Large intestine (tissue), 3 donors: Measurements from ENCODE around the gene MAD2L1. TPM values are rescaled to one million over a fixed set of nuclear protein-coding genes. Genes with fewer than 3 reads are reported as not detected.

Source experiments
- DNase-seq, 2 donors: peaks; one replicate each; pipeline versions ENCODE4 v3.0.0 to v3.0.0-alpha.2; 2013
- H3K27ac ChIP-seq: one replicate; pipeline ENCODE4 v1.5.1; 2013; ENCODE audit warnings: low read length
- H3K27me3 ChIP-seq: 2 replicates; pipeline ENCODE4 v1.6.1; 2013; ENCODE audit warnings: low read length; ENCODE audit not compliant: control insufficient read depth, insufficient read depth
- H3K36me3 ChIP-seq: 2 replicates; pipeline ENCODE4 v1.6.1; 2013; ENCODE audit warnings: low read length; ENCODE audit not compliant: control insufficient read depth, insufficient read depth
- H3K4me1 ChIP-seq: one replicate; pipeline ENCODE4 v1.6.1; 2013; ENCODE audit warnings: low read length; ENCODE audit not compliant: control insufficient read depth, insufficient read depth
- H3K4me3 ChIP-seq: one replicate; pipeline ENCODE4 v1.5.1; 2013; ENCODE audit warnings: low read length
- H3K9me3 ChIP-seq: one replicate; pipeline ENCODE4 v1.6.1; 2013; ENCODE audit warnings: mild to moderate bottlenecking, low read depth, low read length, moderate library complexity; ENCODE audit not compliant: control insufficient read depth
- WGBS: methylation state at CpG from one replicate; pipeline ENCODE4 v1.1.5; 2013; ENCODE audit warnings: low lambda C conversion rate; ENCODE audit not compliant: insufficient coverage; 5-methylcytosine and 5-hydroxymethylcytosine counted together
- polyA plus RNA-seq: library from polyadenylated mRNA; unstranded; fragments of 120-200 nt; gene quantifications from one replicate; pipeline ENCODE4 v1.2.1, GENCODE V29; 2013

Gene MAD2L1
- polyA plus RNA-seq, 1 donor = 28.7 TPM

DNA sequence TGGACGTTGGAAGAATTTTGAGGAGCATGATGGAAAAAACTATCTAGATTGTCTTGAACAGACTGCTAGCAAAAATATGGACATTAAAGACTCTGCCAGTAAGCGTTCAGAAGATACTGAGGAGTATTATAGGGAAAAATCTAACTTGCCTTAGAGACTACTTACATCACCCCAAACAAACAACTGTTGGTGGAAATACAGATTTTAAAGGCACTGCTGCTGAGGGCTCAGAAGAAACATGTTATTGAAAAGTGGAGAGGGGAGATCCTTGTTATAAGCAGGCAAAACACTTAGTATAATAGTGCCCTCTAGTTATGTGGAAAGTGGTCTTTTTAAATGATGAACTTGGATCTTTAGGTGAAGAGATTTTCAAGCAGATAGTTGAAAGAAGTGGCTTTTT lies 29.2 kb downstream of the MAD2L1 start:
- Histone ChIP-seq H3K4me1 (no peaks in the 10 kb centered on the region), H3K27me3 (no peaks in the 10 kb centered on the region), H3K4me3 (no peak overlapping the region), H3K9me3 (peaks cover 3% of the 10 kb centered on the region), H3K36me3 (no peaks in the 10 kb centered on the region), H3K27ac (no peak overlapping the region)
- no peak for DNase-seq
- WGBS = no CpG with 5 or more reads among the region's 2 CpGs

DNA sequence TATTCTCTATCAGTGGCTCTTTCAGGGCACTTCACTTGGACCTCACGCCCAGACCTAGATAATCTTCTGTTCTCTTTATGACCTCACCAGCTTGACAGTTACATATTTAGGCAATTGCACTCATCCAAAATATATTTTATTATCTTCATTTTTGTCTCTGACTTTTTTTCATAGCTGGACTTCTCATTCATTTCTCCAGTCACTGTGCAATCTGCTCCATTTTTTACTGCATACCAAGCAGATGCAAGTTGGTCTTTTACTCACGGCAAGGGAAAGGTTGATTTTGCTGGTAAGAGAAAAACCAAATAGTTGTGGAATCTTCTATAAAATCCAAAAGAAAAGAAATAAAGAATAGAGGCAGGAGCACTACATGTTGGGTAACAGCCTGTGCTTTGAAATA lies 31.7 kb downstream of the MAD2L1 start:
- 88% methylated on average over 1 of the region's 2 CpGs for WGBS
- Histone ChIP-seq H3K9me3 (no peaks in the 10 kb centered on the region), H3K4me3 (no peak overlapping the region), H3K27ac (no peak overlapping the region), H3K36me3 (no peaks in the 10 kb centered on the region), H3K27me3 (no peaks in the 10 kb centered on the region), H3K4me1 (no peaks in the 10 kb centered on the region)
- DNase-seq = no peak

DNA sequence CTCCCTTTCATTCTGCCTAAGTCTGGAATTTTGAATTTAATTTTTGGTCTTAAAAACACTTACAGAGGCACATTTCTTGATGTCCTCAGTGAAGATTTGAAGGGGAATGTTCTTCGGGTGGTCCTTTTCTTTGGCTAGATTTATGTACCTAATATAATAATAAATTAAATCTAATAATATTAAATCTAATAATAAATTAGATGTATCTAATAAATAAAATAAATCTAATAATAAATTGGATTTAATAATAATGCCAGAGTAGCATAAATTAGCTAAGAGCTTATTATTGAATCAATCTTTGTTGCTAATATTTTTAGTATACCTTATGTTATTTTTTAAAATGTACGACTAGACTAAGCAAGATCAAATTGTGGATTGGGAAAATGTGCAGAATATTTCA lies 39.8 kb downstream of the MAD2L1 start:
- DNase-seq = no peak
- H3K4me1 ChIP-seq = no peaks in the 10 kb centered on the region
- no peaks in the 10 kb centered on the region for H3K9me3 ChIP-seq
- no peaks in the 10 kb centered on the region for H3K36me3 ChIP-seq
- no peaks in the 10 kb centered on the region for H3K27me3 ChIP-seq
- no peak overlapping the region for H3K4me3 ChIP-seq
- H3K27ac ChIP-seq = no peak overlapping the region
- WGBS = no CpG with 5 or more reads among the region's 2 CpGs

DNA sequence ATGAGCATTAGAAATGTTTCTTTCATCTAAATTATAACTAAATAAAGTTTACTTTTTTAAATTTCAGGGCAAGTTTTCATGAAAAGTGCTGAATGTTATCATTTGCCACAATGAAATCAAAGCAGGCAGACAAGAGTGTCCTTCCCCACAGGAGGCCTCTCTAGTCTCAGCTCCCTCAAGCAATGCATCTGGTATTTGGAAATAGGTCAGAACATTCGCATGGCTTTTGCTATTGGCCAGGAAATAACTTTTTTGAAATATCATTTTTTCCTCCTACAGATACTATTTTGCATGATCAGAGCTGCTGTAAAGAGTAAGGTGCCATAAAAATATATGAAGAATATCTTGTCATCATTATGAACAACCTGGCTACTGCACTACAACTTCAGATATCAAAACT lies 41.1 kb downstream of the MAD2L1 start:
- no peaks in the 10 kb centered on the region for H3K4me1 ChIP-seq
- no peaks in the 10 kb centered on the region for H3K36me3 ChIP-seq
- no peak for DNase-seq
- no peak overlapping the region for H3K27ac ChIP-seq
- H3K27me3 ChIP-seq = no peaks in the 10 kb centered on the region
- no CpG with 5 or more reads among the region's 1 CpG for WGBS
- H3K9me3 ChIP-seq = no peaks in the 10 kb centered on the region
- no peak overlapping the region for H3K4me3 ChIP-seq

DNA sequence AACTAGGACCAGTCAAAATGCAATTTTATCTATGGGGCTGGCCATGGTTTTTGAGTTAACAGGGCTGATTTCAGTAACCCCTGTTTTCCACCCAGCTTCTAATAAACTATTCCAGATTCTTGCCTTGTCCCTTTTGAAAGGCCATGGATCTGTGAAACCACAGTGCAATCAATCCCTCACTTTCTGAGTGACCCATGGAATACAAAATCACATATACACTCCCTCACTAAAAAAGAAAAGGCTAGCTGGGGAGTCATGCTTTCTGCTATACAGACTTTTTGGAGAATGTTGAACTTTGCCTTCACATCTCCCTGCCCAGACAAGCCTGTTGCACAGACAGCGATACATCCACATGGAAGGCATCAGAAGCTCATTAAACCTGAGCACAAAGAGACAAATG lies 47.9 kb downstream of the MAD2L1 start:
- H3K27ac ChIP-seq = no peak overlapping the region
- H3K4me3 ChIP-seq = no peak overlapping the region
- H3K27me3 ChIP-seq = no peaks in the 10 kb centered on the region
- no peaks in the 10 kb centered on the region for H3K9me3 ChIP-seq
- no peak for DNase-seq
- no peaks in the 10 kb centered on the region for H3K4me1 ChIP-seq
- no CpG with 5 or more reads among the region's 1 CpG for WGBS
- no peaks in the 10 kb centered on the region for H3K36me3 ChIP-seq

DNA sequence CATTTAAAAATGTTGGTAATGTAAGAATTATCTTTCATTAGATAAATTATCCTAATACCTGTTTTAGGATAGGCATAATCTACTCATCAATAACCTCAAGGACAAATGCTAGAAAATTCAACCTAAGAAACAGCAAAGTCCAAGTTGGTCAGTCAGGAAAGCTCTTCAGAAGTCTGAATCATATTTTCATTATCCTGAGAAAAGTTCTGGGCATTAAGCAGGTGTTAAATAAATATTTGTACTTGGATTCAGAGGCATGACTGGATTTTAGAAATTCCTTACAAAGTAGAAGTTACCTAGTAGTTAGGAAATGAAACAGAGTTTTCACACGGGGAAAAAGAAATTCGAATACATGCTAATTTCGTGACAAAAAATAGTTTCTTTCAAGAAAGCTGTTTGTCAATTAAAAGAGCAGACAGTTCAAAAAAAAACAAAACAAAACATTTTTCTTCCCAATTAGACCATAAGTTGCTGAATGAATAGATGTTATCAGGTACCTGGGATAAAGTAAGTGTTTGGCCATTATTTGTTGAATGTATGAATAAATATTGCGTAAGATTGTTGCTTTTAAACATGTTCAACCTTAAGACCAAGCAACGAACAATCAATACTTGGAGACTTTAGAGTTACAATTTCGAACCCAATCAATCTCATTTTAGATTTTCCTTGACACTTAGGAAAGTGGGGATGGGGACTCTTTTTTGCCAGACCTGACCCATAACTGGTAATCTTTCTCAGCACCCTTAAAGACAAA lies 48.5 kb downstream of the MAD2L1 start:
- WGBS = 80% methylated on average over 6 of the region's 6 CpGs
- Histone ChIP-seq H3K4me1 (no peaks in the 10 kb centered on the region), H3K27ac (no peak overlapping the region), H3K27me3 (no peaks in the 10 kb centered on the region), H3K9me3 (no peaks in the 10 kb centered on the region), H3K36me3 (no peaks in the 10 kb centered on the region), H3K4me3 (no peak overlapping the region)
- DNase-seq = no peak

DNA sequence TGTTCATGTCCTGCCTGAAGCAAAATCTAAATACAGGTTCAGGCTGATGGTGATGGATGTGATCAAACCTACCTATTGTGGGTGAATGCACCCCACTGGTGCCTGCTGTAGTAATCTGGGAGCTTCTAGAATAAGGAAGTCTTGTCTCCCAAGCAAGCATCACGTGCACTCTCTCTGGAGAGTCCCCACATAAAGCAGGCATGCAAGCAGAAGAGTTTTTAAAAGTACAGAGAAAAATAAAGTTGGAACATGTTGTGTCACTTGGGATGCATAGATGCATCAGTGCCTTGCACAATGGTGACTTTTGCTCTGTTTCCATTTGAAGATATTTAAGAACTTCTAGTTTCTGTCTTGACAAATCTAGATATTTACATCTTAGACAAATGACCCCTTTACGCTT lies 54.9 kb downstream of the MAD2L1 start:
- Histone ChIP-seq H3K27ac (no peak overlapping the region), H3K27me3 (peaks cover 2% of the 10 kb centered on the region), H3K36me3 (no peaks in the 10 kb centered on the region), H3K9me3 (no peaks in the 10 kb centered on the region), H3K4me3 (no peak overlapping the region), H3K4me1 (no peaks in the 10 kb centered on the region)
- DNase-seq = no peak
- 0% methylated on average over 1 of the region's 2 CpGs for WGBS

DNA sequence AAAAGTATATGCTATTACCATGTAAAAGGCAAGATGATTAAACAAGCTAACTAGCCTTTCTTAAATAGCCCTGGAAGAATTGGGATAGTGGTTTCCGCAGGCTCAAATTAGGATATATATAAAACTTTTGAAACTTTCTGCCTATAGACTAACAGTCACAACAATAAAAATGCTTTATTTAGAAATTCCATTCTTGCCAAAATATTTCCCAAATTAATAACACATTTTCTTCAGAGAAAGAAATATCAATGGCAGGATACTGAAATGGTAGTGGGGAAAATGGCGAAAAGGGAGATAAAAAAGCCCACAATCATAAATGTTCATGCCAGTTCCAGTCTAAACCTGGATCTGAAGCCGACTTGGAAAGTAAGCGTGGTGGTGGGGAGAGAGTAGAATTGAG lies 56.0 kb downstream of the MAD2L1 start:
- Histone ChIP-seq H3K36me3 (no peaks in the 10 kb centered on the region), H3K27ac (no peak overlapping the region), H3K4me1 (no peaks in the 10 kb centered on the region), H3K27me3 (peaks cover 2% of the 10 kb centered on the region), H3K9me3 (no peaks in the 10 kb centered on the region), H3K4me3 (no peak overlapping the region)
- DNase-seq = no peak
- no CpG with 5 or more reads among the region's 4 CpGs for WGBS

DNA sequence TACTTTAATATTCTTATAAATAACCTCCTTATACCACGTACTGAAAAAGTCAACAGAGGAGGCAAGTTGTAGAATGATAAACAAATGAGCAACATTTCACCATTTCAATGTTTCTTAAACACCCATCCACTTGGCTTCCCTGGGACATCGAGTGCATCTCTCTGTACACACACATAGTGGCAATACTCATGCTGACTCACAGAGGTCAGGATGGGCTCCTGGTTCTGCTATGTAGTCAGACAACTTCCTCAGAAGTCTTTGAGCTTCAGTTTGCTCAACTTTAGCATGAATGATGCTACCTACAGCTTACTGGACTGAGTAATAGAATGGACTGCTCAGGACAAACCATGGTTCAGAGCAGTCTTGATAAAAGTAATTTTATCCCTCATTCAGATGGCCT lies 56.9 kb downstream of the MAD2L1 start:
- no peak for DNase-seq

DNA sequence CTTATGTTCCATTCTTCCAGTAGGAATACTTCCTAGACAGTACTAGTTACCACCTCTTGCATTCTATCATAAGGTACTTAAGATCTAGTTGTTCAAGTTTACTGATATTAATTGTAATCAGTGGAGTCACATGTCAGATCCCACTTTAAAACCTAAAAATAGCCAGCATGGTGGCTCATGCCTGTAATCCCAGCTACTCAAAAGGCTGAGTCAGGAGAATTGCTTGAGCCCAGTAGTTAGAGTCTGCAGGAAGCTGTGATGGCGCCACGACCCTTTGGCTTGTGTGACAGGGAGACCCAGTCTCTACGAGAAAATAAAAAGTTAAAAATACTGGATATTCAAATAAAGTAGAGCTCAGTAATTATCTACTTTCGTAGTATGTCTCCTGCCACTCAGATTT lies 57.7 kb downstream of the MAD2L1 start:
- DNase-seq = no peak
- Histone ChIP-seq H3K36me3 (no peaks in the 10 kb centered on the region), H3K4me3 (no peak overlapping the region), H3K27me3 (peaks cover 2% of the 10 kb centered on the region), H3K9me3 (no peaks in the 10 kb centered on the region), H3K27ac (no peak overlapping the region), H3K4me1 (no peaks in the 10 kb centered on the region)
- WGBS = 100% methylated on average over 1 of the region's 4 CpGs

More for the DNA sequence above, 56.9 kb downstream of the MAD2L1 start:
- H3K27ac ChIP-seq = no peak overlapping the region
- H3K4me1 ChIP-seq = no peaks in the 10 kb centered on the region
- WGBS = no CpG with 5 or more reads among the region's 2 CpGs
- H3K9me3 ChIP-seq = no peaks in the 10 kb centered on the region
- no peak overlapping the region for H3K4me3 ChIP-seq
- H3K36me3 ChIP-seq = no peaks in the 10 kb centered on the region
- H3K27me3 ChIP-seq = peaks cover 2% of the 10 kb centered on the region

DNA sequence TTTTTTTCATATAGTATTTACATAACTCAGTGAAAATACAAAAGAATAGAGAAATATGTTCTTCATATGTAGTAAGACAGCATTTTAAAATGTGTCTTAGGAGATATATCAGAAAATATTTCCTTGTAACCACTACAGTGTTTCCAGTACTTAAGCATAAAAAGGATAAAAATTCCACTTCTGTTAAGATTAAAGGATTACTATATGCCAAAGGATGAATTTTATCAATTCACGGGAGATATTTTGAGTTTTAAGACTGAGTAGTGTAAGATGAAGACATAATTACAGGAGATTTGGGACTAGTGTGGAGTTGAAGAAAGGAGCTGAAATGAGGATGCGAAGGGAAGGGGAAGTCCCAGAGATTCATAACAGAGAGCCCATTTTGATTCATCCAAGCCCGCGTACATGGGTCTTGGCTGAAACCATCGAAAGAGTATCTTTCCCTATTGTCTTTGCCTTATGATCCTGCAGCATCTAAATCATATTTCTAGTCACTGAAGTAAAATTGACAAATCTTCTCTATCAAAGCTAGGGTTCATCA lies 58.7 kb downstream of the MAD2L1 start:
- H3K27ac ChIP-seq = no peak overlapping the region

More for the DNA sequence above, 58.7 kb downstream of the MAD2L1 start:
- H3K9me3 ChIP-seq = no peaks in the 10 kb centered on the region
- H3K4me3 ChIP-seq = no peak overlapping the region
- H3K36me3 ChIP-seq = no peaks in the 10 kb centered on the region
- H3K4me1 ChIP-seq = no peaks in the 10 kb centered on the region
- H3K27me3 ChIP-seq = peaks cover 2% of the 10 kb centered on the region
- DNase-seq = no peak
- 88% methylated on average over 3 of the region's 5 CpGs for WGBS
